Fibroblast of lung (primary cell): ENCODE results near the gene HYAL2. TPM values are rescaled to one million over a fixed set of nuclear protein-coding genes. Genes with fewer than 3 reads are reported as not detected.

Experiments used
- DNase-seq, 2 donors: peaks; one replicate each; pipeline versions ENCODE4 v3.0.0 to v3.0.0-alpha.2; 2010; ENCODE audit warnings: low read depth in 2 of 2
- H2AFZ ChIP-seq: 2 replicates; pipeline ENCODE4 v1.5.1; 2012; ENCODE audit warnings: low read length, control low read depth, inconsistent platforms
- H3K27ac ChIP-seq: 2 replicates; pipeline ENCODE4 v1.5.1; 2011; ENCODE audit warnings: low read length, control low read depth; ENCODE audit not compliant: insufficient read depth
- H3K27me3 ChIP-seq: 2 replicates; pipeline ENCODE4 v1.5.1; 2011; ENCODE audit warnings: mild to moderate bottlenecking, low read length; ENCODE audit not compliant: control insufficient read depth, insufficient read depth
- H3K36me3 ChIP-seq: 2 replicates; pipeline ENCODE4 v1.5.1; 2011; ENCODE audit warnings: low read length; ENCODE audit not compliant: control insufficient read depth, insufficient read depth
- H3K4me1 ChIP-seq: 2 replicates; pipeline ENCODE4 v1.5.1; 2011; ENCODE audit warnings: low read length; ENCODE audit not compliant: control insufficient read depth, insufficient read depth; ENCODE audit errors: extremely low read depth
- H3K4me2 ChIP-seq: 2 replicates; pipeline ENCODE4 v1.5.1; 2011; ENCODE audit warnings: low read length, control low read depth; ENCODE audit not compliant: insufficient read depth; ENCODE audit errors: extremely low read depth
- H3K4me3 ChIP-seq, 4 experiments: fragments of 200-600 bp in 1 of 4; sonication (generic) in 1 of 4; replicated peaks in 1 of 4; 2 replicates each; pipeline ENCODE4 v1.5.1; 2011 to 2016; ENCODE audit warnings: low read length in 4 of 4, low read depth in 3 of 4, mild to moderate bottlenecking in 3 of 4, control low read depth in 2 of 4, inconsistent platforms in 1 of 4, mixed read lengths in 1 of 4; ENCODE audit not compliant: insufficient read depth in 1 of 4; ENCODE audit errors: control extremely low read depth in 1 of 4
- H3K79me2 ChIP-seq: 2 replicates; pipeline ENCODE4 v1.5.1; 2012; ENCODE audit warnings: mild to moderate bottlenecking, low read length, inconsistent platforms; ENCODE audit not compliant: control insufficient read depth, insufficient read depth
- H3K9ac ChIP-seq: 2 replicates; pipeline ENCODE4 v1.5.1; 2011; ENCODE audit warnings: mild to moderate bottlenecking, low read length, control low read depth; ENCODE audit not compliant: insufficient read depth
- H3K9me3 ChIP-seq: 2 replicates; pipeline ENCODE4 v1.5.1; 2012; ENCODE audit warnings: low read depth, low read length; ENCODE audit not compliant: control insufficient read depth, insufficient read depth
- H4K20me1 ChIP-seq: 2 replicates; pipeline ENCODE4 v1.5.1; 2011; ENCODE audit warnings: low read length; ENCODE audit not compliant: control insufficient read depth, insufficient read depth; ENCODE audit errors: extremely low read depth
- CTCF ChIP-seq, 2 donors: IDR thresholded peaks in 1 of 2; conservative IDR thresholded peaks in 1 of 2; 1 replicate in 1 of 2; 2 replicates in 1 of 2; pipeline ENCODE4 v1.5.1; 2011 to 2012; ENCODE audit warnings: low read length in 2 of 2, control low read depth in 1 of 2, inconsistent platforms in 1 of 2, low read depth in 1 of 2, mild to moderate bottlenecking in 1 of 2
- EZH2 ChIP-seq: IDR thresholded peaks from 2 replicates; pipeline ENCODE4 v1.5.1; 2012; ENCODE audit warnings: low read length, control low read depth, mild to moderate bottlenecking; ENCODE audit errors: missing control alignments
- polyA plus RNA-seq, 2 donors: library from polyadenylated mRNA; depleted of rRNA in 1 of 2; stranded (reverse) in 1 of 2; unstranded in 1 of 2; fragments of >200 nt; gene quantifications; 2 replicates each; pipeline ENCODE4 v1.2.1, GENCODE V29; 2011 to 2012; ENCODE audit warnings: missing spikeins in 1 of 2
- total RNA-seq: library from RNA; depleted of rRNA; stranded (reverse); fragments of >200 nt; gene quantifications from 2 replicates; pipeline ENCODE4 v1.2.1, GENCODE V29; 2014

HYAL2 gene
- total and polyA plus RNA-seq, 2 donors (not counting 1 experiment from before 2014, with no cell fraction given) = 35.1 to 52.5 TPM

GRCh38 chr3:50323614-50324199 lies 1.2 kb upstream of the HYAL2 start:
- no peaks in the 10 kb centered on the region for H3K27me3 ChIP-seq

GRCh38 chr3:50323092-50323600 lies 601 bp upstream of the HYAL2 start:
- no peak for TF ChIP-seq CTCF (conservative IDR thresholded peaks at IDR 0.05 in 1 of 2, IDR thresholded peaks at IDR 0.05 in 1 of 2; ENCODE audit: low read depth in 1 of 2, low read length in 2 of 2)
- no peak for TF ChIP-seq EZH2

More at GRCh38 chr3:50323614-50324199, 1.2 kb upstream of the HYAL2 start:
- DNase-seq = no peak
- no peaks in the 10 kb centered on the region for H4K20me1 ChIP-seq
- peaks cover 31% of the 10 kb centered on the region for H3K79me2 ChIP-seq
- H3K4me2 ChIP-seq = no peak overlapping the region
- H3K9ac ChIP-seq = no peak overlapping the region
- H2AFZ ChIP-seq = no peak overlapping the region
- TF ChIP-seq EZH2 (no peak), CTCF (conservative IDR thresholded peaks at IDR 0.05 in 1 of 2, IDR thresholded peaks at IDR 0.05 in 1 of 2; ENCODE audit: low read depth in 1 of 2, low read length in 2 of 2) (no peak)
- peaks cover 8% of the 10 kb centered on the region for H3K36me3 ChIP-seq
- no peak overlapping the region for H3K4me3 ChIP-seq
- peaks cover 10% of the 10 kb centered on the region for H3K4me1 ChIP-seq
- no peak overlapping the region for H3K27ac ChIP-seq
- no peaks in the 10 kb centered on the region for H3K9me3 ChIP-seq

DNA sequence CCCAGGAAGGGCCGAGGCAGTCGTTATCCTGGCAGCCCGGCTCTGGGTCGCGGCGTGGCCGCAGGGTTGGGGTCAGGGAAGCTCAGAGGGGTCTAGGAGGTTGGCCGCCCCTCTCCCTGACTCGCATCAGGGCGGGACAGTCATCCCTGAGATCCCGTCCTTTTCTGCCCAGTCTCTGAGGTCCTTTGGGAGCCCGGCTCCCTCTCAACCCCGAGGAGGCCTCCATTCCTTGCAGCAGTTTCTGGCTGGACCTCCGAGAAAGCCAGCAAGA lies 495 bp downstream of the HYAL2 start:
- TF ChIP-seq EZH2 = no peak
- no peak for TF ChIP-seq CTCF (conservative IDR thresholded peaks at IDR 0.05 in 1 of 2, IDR thresholded peaks at IDR 0.05 in 1 of 2; ENCODE audit: low read depth in 1 of 2, low read length in 2 of 2)
- Histone ChIP-seq H3K79me2 (peaks cover 27% of the 10 kb centered on the region), H3K4me1 (peaks cover 7% of the 10 kb centered on the region), H3K27ac (peak overlapping the region; percentile 99), H3K9me3 (no peaks in the 10 kb centered on the region), H2AFZ (peak overlapping the region; percentile 48), H4K20me1 (no peaks in the 10 kb centered on the region), H3K36me3 (peaks cover 19% of the 10 kb centered on the region), H3K4me3 (peak overlapping the region; percentile 30 to 69 (median 65)), H3K4me2 (peak overlapping the region; percentile 54), H3K27me3 (no peaks in the 10 kb centered on the region), H3K9ac (peak overlapping the region; percentile 57)
- DNase-seq = no peak

More at GRCh38 chr3:50323092-50323600, 601 bp upstream of the HYAL2 start:
- Histone ChIP-seq H3K4me3 (no peak overlapping the region), H3K4me1 (peaks cover 8% of the 10 kb centered on the region), H3K36me3 (peaks cover 14% of the 10 kb centered on the region), H3K79me2 (peaks cover 34% of the 10 kb centered on the region), H4K20me1 (no peaks in the 10 kb centered on the region), H3K4me2 (no peak overlapping the region), H3K9ac (no peak overlapping the region), H3K9me3 (no peaks in the 10 kb centered on the region), H3K27ac (no peak overlapping the region), H3K27me3 (no peaks in the 10 kb centered on the region), H2AFZ (no peak overlapping the region)
- DNase-seq = no peak
